GM19193 (cell line): ENCODE measurements around the gene R3HDM1.

Experiments
- POLR2A ChIP-seq: IDR thresholded peaks from 4 replicates; pipeline ENCODE4 v1.6.1; 2011; ENCODE audit not compliant: insufficient read depth, insufficient read length; ENCODE audit errors: extremely low read depth

R3HDM1 gene

DNA sequence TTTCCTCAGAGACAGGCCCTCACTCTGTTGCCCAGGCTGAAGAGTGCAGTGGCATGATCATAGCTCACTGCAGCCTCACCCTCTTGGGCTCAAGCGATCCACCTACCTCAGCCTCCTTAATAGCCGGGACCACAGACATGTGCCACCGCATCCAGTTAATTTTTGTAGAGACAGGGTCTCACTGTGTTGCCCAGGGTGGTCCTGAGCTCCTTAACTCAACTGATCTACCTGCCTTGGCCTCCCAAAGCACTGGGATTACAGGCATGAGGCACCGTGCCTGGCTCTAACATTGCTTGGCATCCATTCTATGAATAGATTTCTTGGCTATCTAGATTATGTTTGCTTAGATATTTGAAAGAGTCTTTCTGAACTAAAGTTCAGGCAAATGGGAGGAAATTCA lies 21.6 kb downstream of the R3HDM1 start:
- no peak for TF ChIP-seq POLR2A

DNA sequence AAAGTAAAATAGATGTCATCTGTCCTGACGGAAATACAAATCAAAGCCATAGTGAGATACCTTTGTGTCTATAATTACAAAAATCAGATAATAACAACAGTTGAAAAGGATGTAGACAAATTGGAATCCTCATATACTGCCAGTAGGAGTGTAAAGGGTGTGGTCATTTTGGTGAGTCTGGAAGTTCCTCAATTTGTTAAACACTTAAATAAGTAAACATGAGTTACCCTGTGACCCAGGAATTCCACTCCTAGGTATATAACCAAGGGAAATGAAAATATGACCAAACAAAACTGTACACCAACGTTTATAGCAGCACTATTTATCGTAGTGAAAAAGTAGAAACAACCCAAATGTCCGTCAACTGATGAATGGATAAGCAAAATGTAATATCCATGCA lies 24.0 kb downstream of the R3HDM1 start:
- TF ChIP-seq POLR2A: no peak

DNA sequence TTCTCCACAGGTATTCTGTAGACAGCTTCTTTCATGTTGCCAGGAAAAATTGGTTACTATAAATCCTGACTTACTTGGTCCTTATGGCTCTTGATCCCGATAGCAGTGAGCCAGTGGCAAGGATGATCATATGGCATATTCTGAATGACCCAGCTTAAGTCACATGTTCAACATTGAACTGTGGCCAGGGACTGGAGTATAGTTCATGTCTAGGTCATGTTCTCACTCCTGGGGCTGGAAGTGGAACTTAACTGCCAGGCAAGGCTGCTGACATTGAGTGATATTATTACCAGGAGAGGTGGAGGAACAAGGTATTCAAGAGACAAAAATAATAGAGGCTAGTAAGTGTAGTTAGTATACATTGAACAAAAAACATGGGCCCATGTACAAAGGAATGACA lies 26.2 kb downstream of the R3HDM1 start:
- TF ChIP-seq POLR2A: no peak

DNA sequence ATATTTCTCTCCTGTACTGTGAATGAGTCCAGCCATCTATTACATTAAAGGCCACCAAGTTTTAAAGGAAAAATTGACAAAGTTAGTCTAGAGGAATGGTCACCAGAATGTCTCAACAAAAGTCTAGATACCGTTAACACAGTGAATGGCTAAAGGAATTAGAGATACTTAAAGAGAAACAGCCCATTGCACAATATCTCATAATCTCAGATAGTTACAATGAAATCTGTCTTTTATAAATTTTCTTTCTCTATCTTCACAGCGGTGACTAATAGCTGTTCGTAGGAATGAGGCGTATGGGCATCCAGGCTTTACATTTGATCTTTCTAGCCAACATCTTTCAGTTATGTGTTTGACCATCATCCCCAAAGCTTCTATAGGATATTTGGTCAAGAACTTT lies 30.6 kb downstream of the R3HDM1 start:
- no peak for TF ChIP-seq POLR2A

DNA sequence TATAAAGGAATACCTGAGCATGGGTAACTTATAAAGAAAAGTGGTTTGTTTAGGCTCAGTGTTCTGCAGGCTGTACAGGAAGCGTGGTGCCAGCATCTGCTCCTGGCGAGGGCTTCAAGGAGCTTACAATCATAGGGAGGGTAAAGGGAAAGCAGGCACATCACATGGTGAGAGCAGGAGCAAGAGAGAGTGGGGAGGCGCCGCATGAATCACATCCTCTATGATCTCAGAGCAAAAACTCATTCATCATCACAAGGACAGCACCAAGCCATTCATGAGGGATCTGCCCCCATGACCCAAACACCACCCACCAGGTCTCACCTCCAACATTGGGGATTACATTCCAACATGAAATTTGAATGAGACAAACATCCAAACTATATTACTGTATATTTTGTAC lies 32.5 kb downstream of the R3HDM1 start:
- no peak for TF ChIP-seq POLR2A

DNA sequence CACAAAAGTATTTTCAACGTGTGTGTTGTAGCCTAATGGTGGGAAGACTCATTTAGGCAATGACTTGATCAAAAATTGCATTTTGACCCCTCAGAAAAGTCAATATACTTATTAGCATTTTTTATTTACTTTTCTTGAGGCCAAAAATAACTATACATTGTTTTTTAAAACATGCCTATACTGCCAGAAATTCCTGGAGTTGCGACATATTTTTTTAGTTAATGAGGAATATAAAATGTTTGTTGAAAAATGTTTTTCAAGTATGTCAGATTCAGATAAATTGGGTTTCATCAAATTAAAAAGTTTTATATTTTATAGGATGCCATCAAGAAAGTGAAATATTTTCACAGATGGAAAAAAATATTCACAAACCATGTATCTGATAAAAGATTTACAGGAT lies 39.6 kb downstream of the R3HDM1 start:
- no peak for TF ChIP-seq POLR2A

DNA sequence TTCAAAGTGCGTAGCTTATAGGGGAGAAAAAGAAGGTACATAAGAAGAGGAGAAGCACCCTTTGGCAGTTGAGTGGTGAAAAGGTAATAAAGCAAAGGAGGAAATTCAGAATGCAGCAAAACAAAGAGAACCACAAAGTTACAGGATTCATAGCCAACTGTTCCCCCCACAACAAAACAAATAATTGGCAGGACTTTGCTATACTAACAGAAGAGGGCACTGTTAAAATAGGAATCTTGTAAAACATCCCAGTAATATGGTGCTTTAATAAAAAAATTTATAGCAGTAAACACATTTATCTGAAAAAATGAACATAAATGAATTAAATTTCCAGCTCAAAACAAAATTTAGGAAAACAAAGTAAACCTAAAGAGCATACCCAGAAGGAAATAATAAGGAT lies 42.3 kb downstream of the R3HDM1 start:
- TF ChIP-seq POLR2A: no peak

DNA sequence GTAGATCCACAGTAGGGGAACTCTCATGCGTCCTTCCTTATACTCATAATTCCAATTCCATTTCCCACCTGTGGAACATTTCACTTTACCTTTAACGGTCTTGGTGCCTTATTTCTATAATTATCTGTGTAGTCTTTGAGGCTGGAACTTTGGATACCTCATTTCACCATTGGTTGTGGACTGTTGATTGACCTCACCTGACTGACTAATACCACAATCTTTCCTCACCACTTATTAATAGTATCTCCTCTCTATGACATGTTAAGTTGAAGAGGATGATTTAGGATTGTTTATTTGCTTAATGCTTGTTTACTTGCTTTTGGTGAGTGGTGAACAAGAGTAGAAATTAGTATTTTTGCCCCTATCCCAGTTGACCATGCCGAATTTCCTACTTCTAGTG lies 50.0 kb downstream of the R3HDM1 start:
- no peak for TF ChIP-seq POLR2A

DNA sequence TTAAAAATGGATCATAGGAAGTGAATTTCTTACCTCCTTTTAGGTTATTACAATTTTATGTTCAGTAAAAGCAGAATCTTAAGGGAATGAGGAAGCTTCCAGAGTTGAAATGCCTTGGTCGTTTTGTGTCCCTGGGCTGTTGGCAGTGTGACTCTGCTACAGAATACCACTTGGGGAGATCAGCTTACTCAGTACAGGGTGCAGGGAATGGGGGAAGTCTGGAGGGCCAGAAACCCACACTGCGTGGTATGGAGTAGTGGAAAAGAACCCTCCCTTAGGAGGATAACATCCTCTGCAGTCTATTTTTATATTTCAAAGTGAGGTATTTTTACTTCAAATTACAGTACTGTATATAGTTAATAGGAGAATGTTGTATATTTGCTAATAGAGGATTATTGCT lies 51.1 kb downstream of the R3HDM1 start:
- no peak for TF ChIP-seq POLR2A

DNA sequence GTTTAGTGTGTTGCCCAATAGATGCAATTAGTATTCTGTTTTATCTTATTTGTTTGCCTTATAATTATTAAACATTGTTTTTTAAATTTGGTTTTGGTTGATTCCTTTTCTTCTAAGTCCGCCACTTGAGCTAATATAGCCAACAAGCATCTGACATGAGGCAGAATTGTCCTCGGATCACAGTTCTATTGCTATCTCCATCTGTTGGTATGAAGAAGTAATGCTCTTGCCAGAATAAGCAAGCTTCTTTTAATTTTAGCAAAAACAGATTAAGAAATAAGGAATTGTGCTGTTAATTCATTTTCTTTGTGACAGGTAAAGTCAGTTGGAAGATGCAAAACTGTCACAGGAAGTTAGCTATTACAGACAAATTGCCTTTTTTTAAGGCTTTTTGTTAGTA lies 54.3 kb downstream of the R3HDM1 start:
- no peak for TF ChIP-seq POLR2A

DNA sequence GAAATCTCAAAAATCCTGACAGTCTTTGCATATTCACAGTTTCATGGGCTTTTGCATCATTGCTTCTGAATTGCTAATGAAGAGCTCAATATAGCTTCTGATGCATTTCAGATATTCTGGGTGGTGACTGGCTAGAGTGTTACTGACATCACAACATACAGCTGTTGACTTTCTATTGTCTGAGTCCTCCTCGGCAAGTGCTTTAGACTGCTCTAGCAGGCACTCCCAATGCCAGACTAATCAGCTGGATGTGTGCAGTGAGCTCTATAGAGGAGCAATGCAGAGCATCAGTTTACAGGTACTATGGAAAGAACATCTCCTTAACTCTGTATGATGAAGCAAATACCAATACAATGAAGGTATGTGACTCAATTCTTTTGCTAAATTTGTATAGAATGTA lies 54.9 kb downstream of the R3HDM1 start:
- TF ChIP-seq POLR2A: no peak

DNA sequence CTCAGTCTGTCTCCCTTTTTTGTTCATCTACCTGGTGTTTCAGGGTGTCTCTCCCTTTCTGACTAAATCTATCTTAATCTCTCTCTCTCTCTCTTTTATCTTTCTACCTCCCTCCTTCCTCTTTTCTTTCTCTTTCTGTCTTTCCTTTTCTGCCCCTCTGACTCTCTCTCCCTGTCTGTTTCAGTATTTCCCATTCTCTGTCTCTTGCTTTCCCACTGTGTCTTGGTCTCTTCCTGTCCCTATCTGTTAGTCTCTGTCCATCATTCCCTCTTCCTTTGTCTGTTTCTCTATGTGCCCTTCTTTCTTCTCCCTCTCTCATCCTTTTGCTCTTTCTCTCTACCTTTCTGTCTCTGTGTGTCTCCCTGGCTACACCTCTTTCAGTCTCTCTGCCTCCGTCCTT lies 56.7 kb downstream of the R3HDM1 start:
- TF ChIP-seq POLR2A: no peak

DNA sequence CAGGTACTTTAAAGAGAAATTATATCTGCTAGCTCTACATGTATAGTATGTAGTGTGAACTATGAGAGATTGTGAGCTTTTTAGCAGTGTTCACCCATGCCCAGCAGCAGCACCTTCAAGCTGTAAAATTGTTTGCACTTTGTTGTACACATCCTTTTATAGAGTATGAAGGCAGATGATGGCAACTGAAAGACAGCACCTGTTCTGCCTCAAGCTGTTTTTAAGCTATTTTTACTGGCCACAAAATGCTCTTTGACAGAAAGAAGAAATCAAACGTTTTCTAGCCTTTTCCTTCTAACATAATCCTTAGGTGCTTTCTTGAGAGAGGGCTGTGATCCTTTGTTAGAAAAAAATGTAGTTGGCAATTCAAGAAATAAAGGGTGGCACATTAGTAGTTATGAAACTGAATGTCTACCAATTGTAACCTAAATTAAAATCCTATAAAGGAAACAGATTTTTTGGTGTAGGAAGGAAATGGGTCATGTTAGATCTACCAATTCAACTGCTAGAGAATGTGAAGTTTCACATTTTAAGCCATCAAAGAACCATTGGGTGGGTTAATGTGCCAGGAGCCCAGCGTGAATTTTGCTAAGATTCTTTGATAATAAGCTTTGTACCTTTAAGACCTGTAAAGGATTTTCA lies 59.5 kb downstream of the R3HDM1 start:
- TF ChIP-seq POLR2A: no peak

DNA sequence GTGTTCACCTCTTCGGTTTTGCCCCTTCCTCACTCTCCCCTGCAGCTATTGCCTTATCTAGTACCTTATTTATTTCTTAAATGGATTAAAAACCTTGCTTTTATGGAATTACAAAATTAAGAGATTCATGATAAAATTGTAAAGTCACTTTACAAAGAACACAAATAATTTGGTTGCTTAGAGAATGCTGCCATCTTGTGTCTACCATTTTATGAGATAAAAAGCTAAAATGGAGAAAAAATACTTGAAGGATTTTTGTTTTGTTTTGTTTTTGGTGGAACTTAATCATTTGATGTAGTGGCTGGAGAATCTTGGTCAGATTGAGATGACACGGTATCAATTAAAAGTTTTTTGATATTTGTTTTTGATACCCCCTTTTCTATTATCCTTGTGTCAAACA lies 69.6 kb downstream of the R3HDM1 start:
- no peak for TF ChIP-seq POLR2A

DNA sequence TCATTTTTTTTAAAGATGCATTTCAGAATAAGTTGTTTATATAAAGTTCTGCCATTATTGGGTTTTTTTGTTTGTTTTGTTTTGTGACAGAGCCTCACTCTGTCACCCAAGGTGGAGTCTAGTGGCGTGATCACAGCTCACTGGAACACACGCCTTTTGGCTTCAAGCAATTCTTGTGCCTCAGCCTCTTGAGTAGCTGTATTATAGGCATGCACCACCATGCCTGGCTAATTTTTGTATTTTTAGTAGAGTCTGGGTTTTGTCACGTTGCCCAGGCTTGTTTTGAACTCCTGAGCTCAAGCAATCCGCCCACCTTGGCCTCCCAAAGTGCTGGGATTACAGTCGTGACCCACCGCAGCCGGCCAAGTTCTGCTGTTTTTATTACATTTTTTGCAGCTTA lies 72.3 kb downstream of the R3HDM1 start:
- TF ChIP-seq POLR2A: no peak

DNA sequence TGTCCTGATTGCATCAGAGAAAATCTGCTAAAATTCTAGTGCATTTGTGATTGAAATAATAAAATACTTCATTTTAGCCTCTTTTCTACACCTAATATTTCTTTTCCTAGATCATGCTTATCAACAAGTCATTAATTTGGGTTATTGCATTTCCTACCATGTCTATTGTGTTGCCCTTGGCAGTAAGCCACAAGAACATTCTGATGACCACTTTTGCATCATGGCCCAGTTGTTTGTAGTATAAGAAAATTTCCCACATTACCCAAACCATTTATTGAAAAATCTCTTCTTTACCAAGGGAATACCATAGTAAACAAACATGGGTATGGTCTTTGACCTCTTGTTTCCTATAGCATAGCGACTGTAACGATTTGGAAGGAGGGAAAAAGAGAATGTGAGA lies 76.3 kb downstream of the R3HDM1 start:
- TF ChIP-seq POLR2A: no peak

DNA sequence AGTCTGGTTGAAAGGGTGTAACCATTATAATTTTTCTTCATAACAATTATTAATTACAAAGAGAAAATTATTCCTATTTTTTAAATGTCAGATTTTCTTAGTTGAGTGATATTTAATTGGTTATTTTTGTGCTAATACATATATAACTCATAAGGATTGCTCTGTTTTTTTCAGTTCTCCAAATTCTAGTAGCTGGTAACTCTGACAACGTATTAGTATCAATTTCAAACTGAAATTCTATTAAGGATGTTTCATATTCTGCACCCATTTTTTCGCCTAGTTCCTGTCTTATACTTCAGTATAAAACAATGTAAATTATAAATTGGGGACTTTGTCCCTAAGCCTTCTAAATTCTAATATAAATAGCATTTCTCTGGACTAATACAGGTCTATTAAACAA lies 81.0 kb downstream of the R3HDM1 start:
- TF ChIP-seq POLR2A: no peak

DNA sequence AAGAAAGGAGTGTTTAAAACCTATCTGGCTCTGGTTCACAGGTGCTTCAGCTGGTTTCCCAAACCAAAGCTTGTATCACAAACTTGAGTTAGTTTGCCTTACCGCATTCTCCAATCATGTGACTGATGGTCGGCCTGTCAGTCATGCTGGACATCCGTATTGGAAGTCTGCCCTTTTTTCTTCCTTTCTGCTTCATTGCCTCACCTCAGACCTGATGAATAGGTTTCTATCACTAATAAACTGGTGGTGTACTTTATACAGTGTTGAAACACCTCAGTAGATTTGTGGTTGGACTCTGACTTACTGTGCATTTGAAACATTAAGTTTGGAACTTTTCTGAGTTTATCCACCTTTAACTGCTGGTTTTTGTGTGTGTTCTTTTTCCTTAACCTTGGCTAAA lies 84.1 kb downstream of the R3HDM1 start:
- TF ChIP-seq POLR2A: no peak

DNA sequence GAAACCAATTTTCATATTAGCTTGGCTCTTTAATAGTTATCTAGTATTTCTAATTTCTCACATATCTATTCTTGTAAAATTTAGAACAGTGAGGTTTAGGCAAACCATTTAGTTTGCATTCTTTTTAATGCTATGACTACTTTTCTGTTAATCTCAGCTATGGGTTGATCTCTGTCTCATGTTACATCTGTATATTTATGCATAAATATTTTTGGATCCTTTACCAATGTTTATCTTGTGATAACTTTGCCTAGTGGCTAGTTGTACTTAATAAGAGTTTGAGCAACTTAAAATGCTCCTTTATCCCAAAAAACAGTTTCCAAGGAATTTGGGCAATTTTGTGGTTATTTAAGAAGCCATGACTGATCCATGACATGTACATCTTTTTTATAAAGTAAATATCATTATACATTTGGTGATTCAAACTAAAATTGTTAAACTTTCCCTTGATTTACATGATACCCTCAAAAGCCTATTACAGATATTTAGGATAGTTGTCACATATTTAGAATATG lies 86.3 kb downstream of the R3HDM1 start:
- TF ChIP-seq POLR2A: no peak
